HepG2 (cell line): ENCODE measurements around the gene CTCF. TPM values are rescaled to one million over a fixed set of nuclear protein-coding genes. Genes with fewer than 3 reads are reported as not detected.
A peak's percentile ranks its signal among the peaks of the same experiment; 100 is the strongest.

Source experiments
- FLYWCH1 ChIP-seq: sonication (generic); formaldehyde crosslinking; IDR thresholded peaks from 2 replicates; pipeline ENCODE4 v1.8.1; 2023; ENCODE audit warnings: mild to moderate bottlenecking, missing genetic modification reagents
- LCORL ChIP-seq, 2 experiments: fragments of 450-650 bp in 1 of 2; sonication (generic) in 1 of 2; formaldehyde crosslinking in 1 of 2; IDR thresholded peaks; 2 replicates each; pipeline versions ENCODE4 v1.5.0 to v1.6.1; 2017 to 2020; ENCODE audit warnings: antibody characterized with exemption in 1 of 2, missing genetic modification reagents in 1 of 2
- NFATC3 ChIP-seq: sonication (generic); formaldehyde crosslinking; IDR thresholded peaks from 2 replicates; pipeline ENCODE4 v1.5.1; 2020; ENCODE audit warnings: mild to moderate bottlenecking, missing genetic modification reagents
- POGZ ChIP-seq: sonication (generic); formaldehyde crosslinking; IDR thresholded peaks from 2 replicates; pipeline ENCODE4 v1.4.0; 2020; ENCODE audit warnings: mild to moderate bottlenecking, missing genetic modification reagents
- RERE ChIP-seq: IDR thresholded peaks from 2 replicates; pipeline ENCODE4 v1.6.1; 2016; ENCODE audit warnings: low read depth, missing genetic modification reagents, missing compliant biosample characterization
- RORA ChIP-seq: sonication (generic); formaldehyde crosslinking; IDR thresholded peaks from 2 replicates; pipeline ENCODE4 v1.5.0; 2020; ENCODE audit warnings: mild to moderate bottlenecking, missing genetic modification reagents, moderate library complexity
- SP140L ChIP-seq: sonication (generic); formaldehyde crosslinking; IDR thresholded peaks from 2 replicates; pipeline ENCODE4 v1.4.0; 2020; ENCODE audit warnings: missing genetic modification reagents, borderline replicate concordance
- SP5 ChIP-seq: IDR thresholded peaks from 2 replicates; pipeline ENCODE4 v1.6.1; 2016; ENCODE audit warnings: low read depth, borderline replicate concordance
- TRIM24 ChIP-seq: sonication (generic); formaldehyde crosslinking; IDR thresholded peaks from 2 replicates; pipeline ENCODE4 v1.8.0; 2022; ENCODE audit warnings: mild to moderate bottlenecking, missing genetic modification reagents
- ZIK1 ChIP-seq: sonication (generic); formaldehyde crosslinking; IDR thresholded peaks from 2 replicates; pipeline ENCODE4 v1.5.0; 2020; ENCODE audit warnings: mild to moderate bottlenecking, low read depth, missing genetic modification reagents, borderline replicate concordance
- ZNF335 ChIP-seq: sonication (generic); formaldehyde crosslinking; IDR thresholded peaks from 2 replicates; pipeline ENCODE4 v1.4.0; 2020; ENCODE audit warnings: missing genetic modification reagents
- ZNF564 ChIP-seq: sonication (generic); formaldehyde crosslinking; IDR thresholded peaks from 2 replicates; pipeline ENCODE4 v1.8.1; 2023; ENCODE audit warnings: mild to moderate bottlenecking, missing genetic modification reagents
- ZNF687 ChIP-seq: sonication (generic); formaldehyde crosslinking; IDR thresholded peaks from 2 replicates; pipeline ENCODE4 v1.5.1; 2020; ENCODE audit warnings: mild to moderate bottlenecking, missing genetic modification reagents, moderate library complexity
- ZNF776 ChIP-seq: sonication (generic); formaldehyde crosslinking; IDR thresholded peaks from 2 replicates; pipeline ENCODE4 v1.4.0; 2020; ENCODE audit warnings: mild to moderate bottlenecking, missing genetic modification reagents
- polyA plus RNA-seq, 8 experiments: library from polyadenylated mRNA; depleted of rRNA in 3 of 8; stranded (reverse) in 7 of 8; unstranded in 1 of 8; fragments of >200 nt; fragmentation: Illumina TruSeq in 4 of 8; extraction: Trizol in 4 of 8; gene quantifications; 2 replicates each; pipeline versions ENCODE4 v1.2.1 to v1.2.3, GENCODE V29; 2011 to 2016; ENCODE audit warnings: low read depth in 4 of 8, missing spikeins in 1 of 8, mixed read lengths in 1 of 8; ENCODE audit not compliant: insufficient read depth in 1 of 8
- total RNA-seq, 5 experiments: library from RNA; depleted of rRNA; stranded (reverse); fragments of >200 nt; fragmentation: Illumina TruSeq; extraction: Trizol; gene quantifications; 2 replicates each; pipeline ENCODE4 v1.2.3, GENCODE V29; 2016; ENCODE audit warnings: low read depth in 1 of 5
- TF ChIP-seq, protein P1 (sequence below): sonication (generic); formaldehyde crosslinking; IDR thresholded peaks from 2 replicates; pipeline ENCODE4 v1.5.0; 2020; ENCODE audit warnings: mild to moderate bottlenecking, missing genetic modification reagents

The CTCF gene
- total and polyA plus RNA-seq, 2 of the 13 experiments (the other 11 are each of a cell fraction or from before 2014, with no cell fraction given), result 19.5 to 37.5 TPM

DNA sequence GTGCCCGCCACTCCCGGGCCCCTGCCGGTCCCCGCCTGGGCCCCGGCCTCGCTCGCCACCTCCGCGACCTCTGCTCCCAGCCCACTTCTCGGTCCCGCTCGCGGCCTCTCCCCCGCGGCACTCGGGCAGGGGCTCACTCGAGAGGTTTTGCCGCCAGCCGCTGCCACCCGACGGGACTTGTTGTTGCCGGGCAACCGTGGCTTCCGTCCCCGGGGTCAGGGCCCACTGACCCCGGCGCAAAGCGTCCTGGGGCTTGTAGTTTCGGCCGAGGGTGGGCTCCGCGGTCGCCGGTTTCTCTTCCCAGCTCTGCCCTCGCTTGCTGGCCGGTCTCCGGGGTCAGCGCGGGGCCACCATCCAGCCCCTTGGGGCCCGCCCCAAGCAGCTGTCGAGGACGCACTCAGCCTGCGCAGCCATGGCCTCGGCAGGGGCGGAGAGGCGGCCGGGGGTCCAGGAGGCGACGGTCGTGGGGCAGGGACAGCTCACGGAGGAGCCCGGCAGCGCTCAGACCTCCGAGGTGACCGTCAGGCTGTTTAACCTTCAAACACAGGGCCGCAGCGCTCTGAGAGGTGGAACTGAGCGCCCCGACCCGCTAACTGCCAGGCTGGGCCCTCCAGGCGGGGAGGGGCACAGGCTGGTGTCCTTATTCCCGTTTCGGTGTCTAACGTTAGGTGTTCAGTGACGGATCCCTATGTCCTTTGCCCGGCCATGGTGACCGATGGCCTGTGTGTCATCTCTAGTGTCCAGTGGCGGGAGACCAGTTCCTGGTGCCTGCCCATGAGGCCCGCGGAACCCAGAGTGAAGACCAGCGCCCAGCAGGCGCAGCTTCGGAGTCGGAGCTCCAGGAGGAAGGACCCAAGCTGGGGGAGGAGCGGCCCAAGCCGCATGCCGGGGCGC is 104.5 kb downstream of the CTCF start, which contains the start of the genes C16orf86 and ENKD1 (continued):
- no peak for TF ChIP-seq SP140L (CRISPR knock-in tag)
- TF ChIP-seq RORA (CRISPR knock-in tag), result no peak
- TF ChIP-seq, protein P1, sequence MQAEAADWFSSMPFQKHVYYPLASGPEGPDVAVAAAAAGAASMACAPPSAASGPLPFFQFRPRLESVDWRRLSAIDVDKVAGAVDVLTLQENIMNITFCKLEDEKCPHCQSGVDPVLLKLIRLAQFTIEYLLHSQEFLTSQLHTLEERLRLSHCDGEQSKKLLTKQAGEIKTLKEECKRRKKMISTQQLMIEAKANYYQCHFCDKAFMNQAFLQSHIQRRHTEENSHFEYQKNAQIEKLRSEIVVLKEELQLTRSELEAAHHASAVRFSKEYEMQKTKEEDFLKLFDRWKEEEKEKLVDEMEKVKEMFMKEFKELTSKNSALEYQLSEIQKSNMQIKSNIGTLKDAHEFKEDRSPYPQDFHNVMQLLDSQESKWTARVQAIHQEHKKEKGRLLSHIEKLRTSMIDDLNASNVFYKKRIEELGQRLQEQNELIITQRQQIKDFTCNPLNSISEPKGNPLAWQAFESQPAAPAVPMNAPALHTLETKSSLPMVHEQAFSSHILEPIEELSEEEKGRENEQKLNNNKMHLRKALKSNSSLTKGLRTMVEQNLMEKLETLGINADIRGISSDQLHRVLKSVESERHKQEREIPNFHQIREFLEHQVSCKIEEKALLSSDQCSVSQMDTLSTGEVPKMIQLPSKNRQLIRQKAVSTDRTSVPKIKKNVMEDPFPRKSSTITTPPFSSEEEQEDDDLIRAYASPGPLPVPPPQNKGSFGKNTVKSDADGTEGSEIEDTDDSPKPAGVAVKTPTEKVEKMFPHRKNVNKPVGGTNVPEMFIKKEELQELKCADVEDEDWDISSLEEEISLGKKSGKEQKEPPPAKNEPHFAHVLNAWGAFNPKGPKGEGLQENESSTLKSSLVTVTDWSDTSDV, result peak; percentile 74; the same call in 1 of the 2 replicates
- no peak for TF ChIP-seq RERE (CRISPR knock-in tag)
- TF ChIP-seq FLYWCH1 (CRISPR knock-in tag), result no peak
- peak; percentile 51; the same call in 1 of the 2 replicates for TF ChIP-seq ZNF776 (CRISPR knock-in tag)
- TF ChIP-seq POGZ (CRISPR knock-in tag), result no peak
- peak; percentile 46; the same call in 1 of the 2 replicates for TF ChIP-seq ZNF687 (CRISPR knock-in tag)
- TF ChIP-seq NFATC3 (CRISPR knock-in tag), result peak; percentile 92
- peak; percentile 98 for TF ChIP-seq ZNF335 (CRISPR knock-in tag)
- TF ChIP-seq ZIK1 (CRISPR knock-in tag), result peak; percentile 80; the same call in 1 of the 2 replicates
- TF ChIP-seq SP5 (CRISPR knock-in tag), result no peak
- no peak for TF ChIP-seq TRIM24 (CRISPR knock-in tag)
- TF ChIP-seq LCORL (IDR thresholded peaks at IDR 0.05), result no peak
- TF ChIP-seq LCORL (CRISPR knock-in tag; IDR thresholded peaks at IDR 0.05), result peak; percentile 42; the same call in 1 of the 2 replicates
- peak; percentile 45; the same call in 1 of the 2 replicates for TF ChIP-seq ZNF564
